ENCODE measurements around the gene CIDEB. TPM values are rescaled to one million over a fixed set of nuclear protein-coding genes. Genes with fewer than 3 reads are reported as not detected.
A peak's percentile ranks its signal among the peaks of the same experiment; 100 is the strongest.
"Not testable (repeated sequence)": the region's sequence is repeated elsewhere in the genome, so short reads cannot be mapped to it uniquely, and the experiment has no call there.

The CIDEB gene
- total RNA-seq, 1 experiment from 2014 or later, result 0.48 TPM

DNA sequence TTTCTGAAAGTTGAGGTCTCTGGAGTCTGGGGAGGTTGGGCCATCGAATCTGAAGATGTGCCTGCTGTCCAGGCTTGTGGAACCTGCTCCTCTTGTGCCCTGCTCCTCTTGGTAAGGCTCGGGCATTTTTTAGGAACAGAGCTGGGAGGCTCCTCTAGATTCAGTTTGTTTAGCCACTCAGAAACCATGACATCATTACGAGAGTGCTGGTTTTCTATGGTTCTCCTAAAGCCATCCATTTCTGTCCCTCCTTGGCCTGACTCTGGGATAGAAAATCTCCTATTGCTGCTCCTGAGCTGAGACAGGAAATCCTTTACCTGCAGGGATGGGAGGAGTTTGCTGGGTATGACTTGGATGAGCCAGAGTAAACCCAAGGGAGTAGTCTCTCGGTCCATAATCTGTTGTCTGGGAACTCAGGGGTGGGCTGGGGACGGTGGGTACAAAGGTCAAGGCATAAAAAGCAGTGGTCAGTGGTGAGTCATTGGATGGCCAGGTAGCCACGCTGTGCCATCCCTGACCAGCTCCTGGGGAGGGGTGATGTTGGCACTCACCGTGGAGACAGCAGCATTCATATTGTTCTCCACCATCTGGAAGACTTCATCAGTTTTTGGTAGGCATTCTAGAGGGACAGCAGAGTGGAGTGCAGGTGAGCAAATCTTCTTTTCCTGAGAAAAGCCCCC, 29.5 kb upstream of the CIDEB start:
- no peak for DNase-seq (ENCODE audit: low read depth, low spot score)
- in situ Hi-C loops (cut with HindIII; ENCODE audit: low pct_unique_long_range_greater_than_20kb, low sequenced_read_pairs), result loop anchor here (10.0 kb wide), 1 partner anchor 88 kb away; the partner anchor contains the start of genes CBLN3 and KHNYN

DNA sequence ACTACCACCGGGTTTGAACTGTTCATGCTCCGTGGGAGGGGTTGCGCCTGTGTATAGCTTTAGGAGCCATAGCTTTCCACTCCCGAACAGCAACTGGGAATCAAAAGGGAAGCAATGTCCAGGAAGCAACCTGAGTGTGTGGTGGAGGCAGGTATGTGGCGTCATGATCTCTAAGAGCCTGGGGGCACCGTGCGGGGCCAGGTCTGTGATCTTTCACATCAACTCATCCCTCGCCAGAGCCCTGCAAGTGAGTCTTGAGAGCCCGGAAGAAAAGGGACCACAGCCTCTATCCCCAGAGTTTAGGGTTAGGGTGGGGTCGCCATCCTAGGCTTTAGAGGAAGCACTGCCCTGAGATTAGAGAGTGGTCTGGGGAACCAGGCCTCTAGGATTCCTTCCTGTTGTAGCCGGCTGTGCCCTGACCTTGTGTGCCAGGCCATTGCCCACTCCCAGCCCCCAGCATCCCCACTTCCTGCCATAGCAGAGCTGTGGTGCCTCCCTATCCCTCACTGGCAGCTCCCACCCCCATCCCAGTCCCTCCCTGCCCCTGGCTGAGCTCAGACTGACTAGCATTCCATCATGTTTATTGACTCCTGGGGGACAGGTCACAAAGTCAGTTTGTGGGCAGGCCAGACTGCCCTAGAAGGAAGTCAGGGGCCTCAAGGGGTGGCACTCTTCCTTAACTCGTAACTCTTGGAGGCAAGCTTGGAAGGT, 27.8 kb upstream of the CIDEB start:
- DNase-seq (ENCODE audit: low read depth, low spot score), result no peak

DNA sequence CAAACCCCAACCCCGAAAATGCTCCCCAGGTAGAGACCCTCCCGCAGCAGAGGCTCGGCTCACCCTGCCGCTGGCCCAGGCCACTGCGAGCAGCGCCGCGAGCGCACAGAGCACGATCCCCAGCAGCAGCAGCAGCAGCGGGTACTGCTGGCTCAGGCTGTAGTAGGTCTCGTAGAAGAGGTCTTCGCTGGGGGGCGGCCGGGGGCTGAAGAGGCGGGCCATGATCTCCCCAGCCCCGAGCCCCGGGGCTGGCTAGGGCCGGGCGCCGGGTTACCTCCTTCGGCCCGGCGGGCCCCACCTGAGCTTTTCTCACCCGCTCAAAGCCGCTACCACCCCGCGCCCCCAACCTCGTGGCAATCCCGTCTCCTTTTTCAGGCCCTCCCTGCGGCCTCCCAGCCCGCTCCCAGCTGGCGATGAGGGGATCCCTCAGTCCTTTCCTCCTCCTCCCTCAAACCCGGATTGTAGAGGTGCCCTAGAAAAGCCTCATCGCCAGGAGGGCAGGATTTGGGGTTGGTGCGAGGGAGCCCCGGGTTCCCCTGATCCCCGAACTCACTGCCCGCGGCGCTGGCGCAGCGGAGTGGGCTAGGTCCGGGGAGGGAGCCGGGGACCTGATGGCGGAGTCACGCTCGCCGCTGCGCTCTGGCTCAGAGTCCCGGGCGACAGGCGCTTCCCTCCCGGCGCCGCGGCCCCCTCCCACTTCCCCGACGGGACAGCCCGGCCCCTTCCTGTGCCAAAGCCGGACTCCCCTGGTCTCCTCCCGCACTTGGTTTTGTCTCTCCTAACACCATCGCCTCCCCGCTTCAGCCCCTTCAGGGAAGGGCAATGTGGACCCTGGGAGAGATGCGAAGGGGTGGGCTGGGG, 26.9 kb upstream of the CIDEB start, which contains the start of gene ADCY4:
ADCY4 (minus strand) TSS at position 641 of the 861 bp plus-strand sequence; CDS start at position 222, 419 bp downstream.
- no peak for DNase-seq (ENCODE audit: low read depth, low spot score)
- in situ Hi-C loops (cut with HindIII; ENCODE audit: low pct_unique_long_range_greater_than_20kb, low sequenced_read_pairs), result loop anchor here (10.0 kb wide), 1 partner anchor 90 kb away; the partner anchor contains the start of genes CBLN3 and KHNYN

More for the DNA sequence above, 27.8 kb upstream of the CIDEB start:
- in situ Hi-C loops (cut with HindIII; ENCODE audit: low pct_unique_long_range_greater_than_20kb, low sequenced_read_pairs), result loop anchor here (10.0 kb wide), 1 partner anchor 89 kb away; the partner anchor contains the start of genes CBLN3 and KHNYN

GRCh38 chr14:24332268-24332993, 24.7 kb upstream of the CIDEB start:
- in situ Hi-C loops (cut with HindIII; ENCODE audit: low pct_unique_long_range_greater_than_20kb, low sequenced_read_pairs), result loop anchor here (10.0 kb wide), 1 partner anchor 92 kb away; the partner anchor contains the start of genes CBLN3 and KHNYN
- peak; percentile 66 for DNase-seq (ENCODE audit: low read depth, low spot score)

DNA sequence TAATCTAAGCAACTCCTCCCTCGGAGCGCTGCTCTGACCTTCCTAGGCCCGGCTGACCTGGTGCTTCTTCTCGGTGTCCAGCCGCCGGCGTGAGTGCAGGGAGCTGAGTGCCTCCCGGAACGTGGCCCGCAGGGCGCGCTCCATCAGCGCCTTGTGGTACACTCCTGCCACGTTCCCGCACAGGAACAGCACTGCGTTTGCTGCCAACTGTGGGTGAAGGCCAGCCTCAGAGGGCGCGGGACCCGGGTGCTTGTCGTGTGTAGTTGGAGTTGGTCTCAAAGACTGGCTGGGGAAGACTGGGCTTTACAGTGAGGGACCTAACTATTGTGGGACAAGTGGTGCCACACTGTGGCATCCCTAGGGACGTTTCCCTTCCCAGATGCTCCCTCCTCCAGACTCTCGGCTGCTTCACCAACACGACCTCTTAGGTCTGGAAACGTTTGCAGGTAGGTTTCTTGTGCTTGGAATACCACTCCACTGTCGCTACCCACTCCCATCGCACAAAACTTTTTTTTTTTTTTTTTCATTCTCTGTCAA, 24.0 kb upstream of the CIDEB start:
- in situ Hi-C loops (cut with HindIII; ENCODE audit: low pct_unique_long_range_greater_than_20kb, low sequenced_read_pairs), result loop anchor here (10.0 kb wide), 1 partner anchor 93 kb away; the partner anchor contains the start of genes CBLN3 and KHNYN
- DNase-seq (ENCODE audit: low read depth, low spot score), result no peak

GRCh38 chr14:24330973-24331674, 23.3 kb upstream of the CIDEB start:
- in situ Hi-C loops (cut with HindIII; ENCODE audit: low pct_unique_long_range_greater_than_20kb, low sequenced_read_pairs), result loop anchor here (10.0 kb wide), 1 partner anchor 94 kb away; the partner anchor contains the start of genes CBLN3 and KHNYN
- no peak for DNase-seq (ENCODE audit: low read depth, low spot score)

DNA sequence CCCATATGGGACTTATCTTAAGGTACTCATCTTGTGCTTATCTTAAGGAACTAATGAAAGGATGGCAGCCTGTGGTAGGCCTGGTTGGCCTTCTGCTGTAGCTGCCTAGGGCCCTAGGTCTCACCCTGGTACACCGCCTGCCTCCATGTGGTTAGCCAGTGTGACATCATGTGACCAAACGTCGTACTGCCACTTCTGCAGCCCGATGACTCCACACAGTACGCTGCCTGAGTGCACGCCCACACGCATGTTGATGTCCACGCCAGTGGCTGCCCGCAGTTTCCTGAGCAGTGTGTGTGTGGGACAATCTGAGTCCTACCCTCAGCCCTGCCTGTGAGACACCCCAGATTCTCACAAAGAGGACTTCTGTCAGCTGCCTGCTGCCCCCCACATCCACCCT, 22.0 kb upstream of the CIDEB start:
- no peak for DNase-seq (ENCODE audit: low read depth, low spot score)
- in situ Hi-C loops (cut with HindIII; ENCODE audit: low pct_unique_long_range_greater_than_20kb, low sequenced_read_pairs), result loop anchor here (10.0 kb wide), 1 partner anchor 95 kb away; the partner anchor contains the start of genes CBLN3 and KHNYN

- in situ Hi-C loops (cut with HindIII; ENCODE audit: low pct_unique_long_range_greater_than_20kb, low sequenced_read_pairs), result no loop called here
- no peak for DNase-seq (ENCODE audit: low read depth, low spot score)
These were observed 21.4 kb upstream of the CIDEB start for GRCh38 chr14:24329073-24329663.

DNA sequence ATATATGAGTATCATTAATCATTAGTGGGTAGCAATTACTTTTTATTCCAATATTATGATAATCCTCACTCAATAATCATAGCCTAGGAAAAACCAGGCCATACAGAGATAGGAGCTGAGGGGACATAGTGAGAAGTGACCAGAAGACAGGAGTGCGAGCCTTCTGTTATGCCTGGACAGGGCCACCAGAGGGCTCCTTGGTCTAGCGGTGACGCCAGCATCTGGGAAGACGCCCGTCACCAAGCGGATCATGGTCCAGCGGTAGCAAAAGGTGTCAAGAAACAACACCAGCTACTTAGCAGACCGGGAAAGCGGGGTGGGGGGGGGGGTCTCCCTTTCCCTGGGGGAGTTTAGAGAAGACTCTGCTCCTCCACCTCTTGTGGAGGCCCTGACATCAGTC, 20.1 kb upstream of the CIDEB start:
- in situ Hi-C loops (cut with HindIII; ENCODE audit: low pct_unique_long_range_greater_than_20kb, low sequenced_read_pairs), result not testable (repeated sequence)
- DNase-seq (ENCODE audit: low read depth, low spot score), result peak; percentile 23

- no peak for DNase-seq (ENCODE audit: low read depth, low spot score)
- in situ Hi-C loops (cut with HindIII; ENCODE audit: low pct_unique_long_range_greater_than_20kb, low sequenced_read_pairs), result no loop called here
These were observed 19.5 kb upstream of the CIDEB start for GRCh38 chr14:24327303-24327702.

DNA sequence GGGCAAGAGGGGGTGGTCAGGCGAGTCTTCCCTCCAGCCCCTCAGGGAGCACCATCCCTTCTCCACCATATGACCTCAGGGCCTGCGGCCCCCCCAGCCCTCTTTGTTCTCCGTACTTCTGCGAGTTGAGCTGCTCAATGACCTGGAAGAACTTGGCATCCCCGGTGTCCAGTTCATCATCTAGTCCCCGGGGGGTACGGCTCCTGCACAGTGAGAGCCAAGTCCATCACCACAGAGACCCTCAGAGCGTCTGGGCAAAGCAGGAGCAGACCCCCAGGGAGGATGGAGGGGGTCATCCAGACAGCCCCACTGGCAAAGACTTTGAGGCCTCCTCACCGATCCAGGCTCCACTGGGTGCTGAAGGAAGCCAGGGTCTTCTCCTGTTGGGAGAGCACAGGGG, 18.2 kb upstream of the CIDEB start:
- DNase-seq (ENCODE audit: low read depth, low spot score), result no peak
- in situ Hi-C loops (cut with HindIII; ENCODE audit: low pct_unique_long_range_greater_than_20kb, low sequenced_read_pairs), result no loop called here

- in situ Hi-C loops (cut with HindIII; ENCODE audit: low pct_unique_long_range_greater_than_20kb, low sequenced_read_pairs), result no loop called here
- no peak for DNase-seq (ENCODE audit: low read depth, low spot score)
These were observed 17.3 kb upstream of the CIDEB start for GRCh38 chr14:24325041-24325530.

GRCh38 chr14:24324024-24324423, 16.2 kb upstream of the CIDEB start:
- DNase-seq (ENCODE audit: low read depth, low spot score), result no peak
- in situ Hi-C loops (cut with HindIII; ENCODE audit: low pct_unique_long_range_greater_than_20kb, low sequenced_read_pairs), result no loop called here

DNA sequence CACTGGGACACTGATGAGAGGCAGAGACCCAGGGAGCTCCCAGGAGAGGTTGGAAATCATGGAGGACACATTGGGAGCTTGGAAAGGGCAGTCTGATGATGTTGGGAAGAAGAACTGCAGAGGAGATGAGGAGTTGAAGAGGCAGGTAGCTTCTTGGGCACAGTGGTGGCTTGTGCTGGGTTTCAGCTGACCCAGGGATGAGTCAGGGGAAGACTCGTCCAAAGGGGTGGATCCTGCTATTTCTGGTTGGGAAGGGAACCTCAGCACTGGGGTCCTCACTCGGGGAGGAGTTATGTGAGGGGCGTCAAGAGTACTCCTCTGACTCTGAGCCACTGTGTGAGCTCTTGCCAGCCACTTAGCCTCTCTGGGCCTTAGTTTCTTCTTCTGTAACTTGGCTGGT, 15.6 kb upstream of the CIDEB start:
- DNase-seq (ENCODE audit: low read depth, low spot score), result no peak
- in situ Hi-C loops (cut with HindIII; ENCODE audit: low pct_unique_long_range_greater_than_20kb, low sequenced_read_pairs), result no loop called here

DNA sequence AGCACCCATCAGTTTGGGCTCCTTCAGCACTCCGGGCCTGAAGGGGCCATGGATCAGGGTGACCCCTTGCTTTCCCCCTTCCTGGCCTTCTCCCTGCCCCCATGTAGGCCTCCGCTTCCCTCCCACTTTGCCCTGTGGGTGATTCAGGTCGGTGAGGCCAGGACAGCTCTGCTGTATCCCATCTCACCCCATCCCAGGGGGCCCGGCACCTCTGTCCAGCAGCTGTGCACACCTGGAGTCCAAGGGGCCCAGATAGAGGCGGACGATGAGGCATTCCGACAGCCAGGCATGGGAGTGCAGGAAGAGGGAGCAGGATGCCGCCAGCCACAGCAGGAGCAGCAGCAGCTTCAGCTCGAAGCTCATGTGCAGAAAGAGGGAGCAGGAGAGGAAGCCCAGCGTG, 14.9 kb upstream of the CIDEB start:
- in situ Hi-C loops (cut with HindIII; ENCODE audit: low pct_unique_long_range_greater_than_20kb, low sequenced_read_pairs), result no loop called here
- no peak for DNase-seq (ENCODE audit: low read depth, low spot score)

All from SK-MEL-5 (cell line).